ENCODE results near the gene TMEM87B.

GRCh38 chr2:112027767-112028166 is 27.3 kb upstream of the TMEM87B start:
- no peak for TF ChIP-seq CTCF (IDR thresholded peaks at IDR 0.05)
- no peak for TF ChIP-seq POLR2A (IDR thresholded peaks at IDR 0.05)
- TF ChIP-seq EP300 (IDR thresholded peaks at IDR 0.05) = no peak

Measured in ovary (tissue), 3 donors.